HepG2 (cell line): Measurements from ENCODE around the gene CAPRIN1. TPM values are rescaled to one million over a fixed set of nuclear protein-coding genes. Genes with fewer than 3 reads are reported as not detected.

ENCODE experiments used
- ATAC-seq: fragments of 200-7000 bp; cut with Tn5 transposase; 3 replicates; pipeline ENCODE4 v1.9.1; 2020; ENCODE audit warnings: mild to moderate bottlenecking, moderate library complexity
- BruUV-seq: library from RNA; stranded (reverse); fragments of 400-500 nt; replicated peaks from 2 replicates; lab custom pipeline; 2021; lab: Mats Ljungman, UMichigan
- CTCF ChIA-PET: fragments of 300-600 bp; formaldehyde crosslinking; extraction: SDS; loops from one replicate; lab custom pipeline; 2021; ENCODE audit warnings: low total read pairs, inconsistent platforms, low intra/inter-chr PET ratio; lab: Yijun Ruan, JAX
- POLR2A ChIA-PET: fragments of 350-600 bp; sonication (Branson Sonifier 250); formaldehyde crosslinking; loops from one replicate; lab custom pipeline; 2020; ENCODE audit warnings: antibody characterized with exemption, inconsistent platforms; lab: Yijun Ruan, JAX
- DNase-seq: peaks from one replicate; pipeline ENCODE4 v3.0.0-alpha.2; 2015; ENCODE audit warnings: low spot score
- FAIRE-seq: peaks from 3 replicates; lab custom pipeline; 2011; peaks lifted over from hg19 to GRCh38; lab: Jason Lieb, UNC
- H2AFZ ChIP-seq: one replicate; pipeline ENCODE4 v1.6.1; 2011; ENCODE audit warnings: low read length, inconsistent platforms
- H3K27ac ChIP-seq: fragments of 300-600 bp; 3 replicates; pipeline ENCODE4 v1.8.0; 2011; ENCODE audit warnings: mixed run types, mild to moderate bottlenecking, mixed read lengths, low read length, inconsistent platforms; ENCODE audit not compliant: insufficient read depth; ENCODE audit errors: extremely low read length
- H3K27me3 ChIP-seq, 2 experiments: fragments of 200-600 bp in 1 of 2; 2 replicates in 1 of 2; 3 replicates in 1 of 2; pipeline versions ENCODE4 v1.6.0 to v1.8.0; 2011; ENCODE audit warnings: low read length in 2 of 2, mild to moderate bottlenecking in 2 of 2, moderate library complexity in 2 of 2, inconsistent platforms in 1 of 2; ENCODE audit not compliant: insufficient read depth in 2 of 2, control insufficient read depth in 1 of 2
- H3K36me3 ChIP-seq, 2 experiments: fragments of 200-600 bp in 1 of 2; replicated peaks in 1 of 2; 2 replicates in 1 of 2; 3 replicates in 1 of 2; pipeline versions ENCODE4 v1.5.1 to v1.8.0; 2011; ENCODE audit warnings: low read length in 2 of 2, inconsistent platforms in 1 of 2; ENCODE audit not compliant: insufficient read depth in 2 of 2, control insufficient read depth in 1 of 2
- H3K4me1 ChIP-seq: 2 replicates; pipeline ENCODE4 v1.5.1; 2012; ENCODE audit warnings: low read length, inconsistent platforms; ENCODE audit not compliant: insufficient read depth
- H3K4me2 ChIP-seq: 2 replicates; pipeline ENCODE4 v1.6.0; 2011; ENCODE audit warnings: low read depth, low read length, inconsistent platforms
- H3K4me3 ChIP-seq, 3 experiments: fragments of 200-600 bp in 1 of 3; sonication (generic), shearing (Covaris generic) in 1 of 3; replicated peaks in 1 of 3; 2 replicates each; pipeline ENCODE4 v1.5.1; 2011 to 2016; ENCODE audit warnings: low read length in 3 of 3, inconsistent platforms in 2 of 3, low read depth in 2 of 3, mild to moderate bottlenecking in 2 of 3, control low read depth in 1 of 3, mixed read lengths in 1 of 3; ENCODE audit not compliant: insufficient read depth in 1 of 3
- H3K79me2 ChIP-seq: one replicate; pipeline ENCODE4 v1.6.1; 2011; ENCODE audit warnings: low read length, inconsistent platforms; ENCODE audit not compliant: insufficient read depth
- H3K9ac ChIP-seq: 2 replicates; pipeline ENCODE4 v1.6.0; 2011; ENCODE audit warnings: mild to moderate bottlenecking, low read depth, low read length, inconsistent platforms; ENCODE audit not compliant: insufficient read depth
- H3K9me3 ChIP-seq: 2 replicates; pipeline ENCODE4 v1.5.1; 2012; ENCODE audit warnings: mild to moderate bottlenecking, low read length
- H4K20me1 ChIP-seq: 2 replicates; pipeline ENCODE4 v1.6.0; 2011; ENCODE audit warnings: inconsistent platforms, mild to moderate bottlenecking, low read length, moderate library complexity; ENCODE audit not compliant: insufficient read depth
- ATF3 ChIP-seq: sonication (generic); formaldehyde crosslinking; IDR thresholded peaks from 2 replicates; pipeline ENCODE4 v1.4.0; 2020; ENCODE audit warnings: missing genetic modification reagents
- CCAR2 ChIP-seq: fragments of 200-400 bp; formaldehyde crosslinking; optimal IDR thresholded peaks from 2 replicates; pipeline ENCODE3; 2018; ENCODE audit warnings: low read depth, mild to moderate bottlenecking, low read length, moderate library complexity
- FOXA1 ChIP-seq, 2 experiments: fragments of 450-650 bp in 1 of 2; sonication (generic) in 1 of 2; formaldehyde crosslinking in 1 of 2; IDR thresholded peaks; 2 replicates each; pipeline versions ENCODE4 v1.4.0 to v1.6.1; 2016 to 2020; ENCODE audit warnings: missing genetic modification reagents in 1 of 2
- GATAD2A ChIP-seq: IDR thresholded peaks from 2 replicates; pipeline ENCODE4 v1.6.1; 2016
- HIVEP1 ChIP-seq: sonication (generic); formaldehyde crosslinking; IDR thresholded peaks from 2 replicates; pipeline ENCODE4 v1.4.0; 2020; ENCODE audit warnings: mild to moderate bottlenecking, missing genetic modification reagents
- KLF12 ChIP-seq: sonication (generic); formaldehyde crosslinking; IDR thresholded peaks from 2 replicates; pipeline ENCODE4 v1.4.0; 2020; ENCODE audit warnings: missing genetic modification reagents, borderline replicate concordance
- MIXL1 ChIP-seq: IDR thresholded peaks from 2 replicates; pipeline ENCODE4 v1.6.1; 2016
- PLSCR1 ChIP-seq: sonication (generic); formaldehyde crosslinking; IDR thresholded peaks from 2 replicates; pipeline ENCODE4 v1.5.0; 2020; ENCODE audit warnings: missing genetic modification reagents, mild to moderate bottlenecking, borderline replicate concordance
- RBFOX2 ChIP-seq: fragments of 200-400 bp; formaldehyde crosslinking; IDR thresholded peaks from 2 replicates; pipeline ENCODE4 v1.6.1; 2017; ENCODE audit warnings: low read depth, mild to moderate bottlenecking, low read length
- SP2 ChIP-seq: sonication (generic); formaldehyde crosslinking; IDR thresholded peaks from 2 replicates; pipeline ENCODE4 v1.5.1; 2020; ENCODE audit warnings: mild to moderate bottlenecking, missing genetic modification reagents
- SP4 ChIP-seq: sonication (generic); formaldehyde crosslinking; IDR thresholded peaks from 2 replicates; pipeline ENCODE4 v1.8.1; 2023; ENCODE audit warnings: mild to moderate bottlenecking, missing genetic modification reagents
- TCF12 ChIP-seq, 2 experiments: fragments of 450-650 bp in 1 of 2; sonication (generic) in 1 of 2; formaldehyde crosslinking in 1 of 2; IDR thresholded peaks; 2 replicates each; pipeline versions ENCODE4 v1.6.1 to v1.8.0; 2017 to 2022; ENCODE audit warnings: antibody characterized with exemption in 1 of 2, mild to moderate bottlenecking in 1 of 2, missing genetic modification reagents in 1 of 2, moderate library complexity in 1 of 2
- TEF ChIP-seq: sonication (generic); formaldehyde crosslinking; IDR thresholded peaks from 2 replicates; pipeline ENCODE4 v1.5.0; 2020; ENCODE audit warnings: missing genetic modification reagents
- ZBTB20 ChIP-seq: sonication (generic); formaldehyde crosslinking; IDR thresholded peaks from 2 replicates; pipeline ENCODE4 v1.8.1; 2023; ENCODE audit warnings: missing genetic modification reagents, low read depth, mild to moderate bottlenecking, borderline replicate concordance
- ZNF20 ChIP-seq: sonication (generic); formaldehyde crosslinking; IDR thresholded peaks from 2 replicates; pipeline ENCODE4 v1.4.0; 2020; ENCODE audit warnings: mild to moderate bottlenecking, moderate library complexity, missing genetic modification reagents
- ZNF232 ChIP-seq: sonication (generic); formaldehyde crosslinking; IDR thresholded peaks from 2 replicates; pipeline ENCODE4 v1.4.0; 2020; ENCODE audit warnings: missing genetic modification reagents, borderline replicate concordance
- ZNF780A ChIP-seq: sonication (generic); formaldehyde crosslinking; IDR thresholded peaks from 2 replicates; pipeline ENCODE4 v1.8.0; 2022; ENCODE audit warnings: mild to moderate bottlenecking, missing genetic modification reagents, moderate library complexity
- WGBS: methylation state at CpG from one replicate; pipeline ENCODE4 v1.1.6; 2017; ENCODE audit warnings: low lambda C conversion rate; 5-methylcytosine and 5-hydroxymethylcytosine counted together
- in situ Hi-C: cut with HindIII; loops from 2 replicates; pipeline ENCODE4 v1.10.0; 2017; ENCODE audit warnings: low pct_unique_long_range_greater_than_20kb; ENCODE audit not compliant: extremely low pct_ligation_motif_present
- intact Hi-C: fragments of 100-400 bp; cut with micrococcal nuclease; formaldehyde crosslinking; loops from one replicate; pipeline ENCODE4 v1.10.0; 2022; ENCODE audit not compliant: unreplicated experiment
- polyA plus RNA-seq, 8 experiments: library from polyadenylated mRNA; depleted of rRNA in 3 of 8; stranded (reverse) in 7 of 8; unstranded in 1 of 8; fragments of >200 nt; fragmentation: Illumina TruSeq in 4 of 8; extraction: Trizol in 4 of 8; gene quantifications; 2 replicates each; pipeline versions ENCODE4 v1.2.1 to v1.2.3, GENCODE V29; 2011 to 2016; ENCODE audit warnings: low read depth in 4 of 8, missing spikeins in 1 of 8, mixed read lengths in 1 of 8; ENCODE audit not compliant: insufficient read depth in 1 of 8
- total RNA-seq, 5 experiments: library from RNA; depleted of rRNA; stranded (reverse); fragments of >200 nt; fragmentation: Illumina TruSeq; extraction: Trizol; gene quantifications; 2 replicates each; pipeline ENCODE4 v1.2.3, GENCODE V29; 2016; ENCODE audit warnings: low read depth in 1 of 5

The CAPRIN1 gene
- total and polyA plus RNA-seq, 2 of the 13 experiments (the other 11 are each of a cell fraction or from before 2014, with no cell fraction given) = 114 to 162 TPM

DNA sequence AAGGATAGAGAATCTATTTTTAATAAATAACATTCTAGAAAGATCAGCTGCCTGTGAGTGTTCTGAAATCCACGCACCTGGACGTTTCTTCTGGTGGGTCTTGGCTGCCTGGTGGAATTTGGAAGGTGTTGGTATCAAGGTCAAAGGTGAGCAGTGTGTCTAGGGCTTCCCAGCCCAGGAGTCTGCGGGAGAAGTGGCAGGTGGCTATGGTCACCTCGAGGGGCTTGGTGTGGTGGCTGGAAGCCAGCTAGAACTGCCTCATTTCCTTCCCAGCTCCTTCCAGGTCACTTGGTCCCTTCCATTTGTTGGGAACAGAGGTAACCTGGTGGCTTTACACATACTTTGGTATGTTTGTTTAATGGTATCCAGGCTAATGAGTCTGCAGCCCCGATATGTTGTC, 95.3 kb downstream of the CAPRIN1 start:
- H3K4me1 ChIP-seq = no peaks in the 10 kb centered on the region
- peaks cover 41 to 92% of the 10 kb centered on the region in 2 experiments for H3K36me3 ChIP-seq
- H3K27me3 ChIP-seq = no peaks in the 10 kb centered on the region
- POLR2A ChIA-PET = no interaction called here
- in situ Hi-C loops (no loop called here), intact Hi-C loops (no loop called here)
- no TSS peak for BruUV-seq
- no peaks in the 10 kb centered on the region for H3K9me3 ChIP-seq
- H3K27ac ChIP-seq = no peak overlapping the region
- WGBS = 89% methylated on average over 5 of the region's 5 CpGs
- ATAC-seq (no peak), FAIRE-seq (no peak), DNase-seq (no peak)
- no peak overlapping the region for H3K9ac ChIP-seq
- CTCF ChIA-PET = no interaction called here
- H4K20me1 ChIP-seq = no peaks in the 10 kb centered on the region
- H3K79me2 ChIP-seq = no peaks in the 10 kb centered on the region
- H3K4me2 ChIP-seq = no peak overlapping the region
- no peak overlapping the region for H3K4me3 ChIP-seq
- TF ChIP-seq ZBTB20 (CRISPR knock-in tag) (no peak), SP2 (no peak), TCF12 (IDR thresholded peaks at IDR 0.05) (no peak), TCF12 (CRISPR knock-in tag; IDR thresholded peaks at IDR 0.05) (no peak), CCAR2 (no peak), TEF (CRISPR knock-in tag) (no peak)
- H2AFZ ChIP-seq = no peak overlapping the region

DNA sequence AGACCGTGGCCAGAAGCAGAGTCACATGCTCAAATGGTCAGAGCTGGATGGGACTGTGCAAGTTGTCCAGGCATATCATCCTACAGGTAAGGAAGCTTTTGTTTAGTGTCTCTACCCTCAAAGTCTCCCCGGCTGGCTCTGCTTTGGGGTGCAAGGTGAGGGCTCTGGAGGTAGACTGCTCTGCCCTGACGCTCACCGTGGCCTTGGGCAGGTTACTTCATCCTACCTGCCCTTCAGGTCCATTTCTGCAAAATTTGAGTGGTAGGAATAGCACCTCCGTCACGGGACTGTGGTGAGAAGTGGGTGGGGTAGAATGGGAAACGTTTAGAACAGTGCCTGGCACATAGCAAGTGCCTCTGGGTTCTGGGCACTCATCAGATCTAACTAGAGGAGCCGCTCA, 96.0 kb downstream of the CAPRIN1 start:
- ChIA-PET CTCF (no interaction called here), POLR2A (interaction anchor here (0.8 kb wide), 1 partner anchor 215 kb away, joined by 3 read pairs; no protein-coding TSS in a partner anchor)
- ATAC-seq (no peak), DNase-seq (no peak), FAIRE-seq (no peak)
- TF ChIP-seq ZNF780A (CRISPR knock-in tag) = no peak
- no peak for TF ChIP-seq RBFOX2
- no peak for TF ChIP-seq ZNF232 (CRISPR knock-in tag)
- no peak for TF ChIP-seq GATAD2A (CRISPR knock-in tag)
- TF ChIP-seq HIVEP1 (CRISPR knock-in tag) = no peak
- no peak for TF ChIP-seq PLSCR1
- TF ChIP-seq SP4 (CRISPR knock-in tag) = no peak
- TF ChIP-seq MIXL1 (CRISPR knock-in tag) = no peak
- TF ChIP-seq KLF12 = no peak
- TF ChIP-seq ZNF20 (CRISPR knock-in tag) = no peak
- TF ChIP-seq FOXA1 (IDR thresholded peaks at IDR 0.05) = no peak
- TF ChIP-seq FOXA1 (CRISPR knock-in tag; IDR thresholded peaks at IDR 0.05) = no peak
- TF ChIP-seq ATF3 = no peak
- Histone ChIP-seq H4K20me1 (no peaks in the 10 kb centered on the region), H3K4me1 (no peaks in the 10 kb centered on the region), H3K36me3 (peaks cover 41 to 86% of the 10 kb centered on the region in 2 experiments), H3K4me3 (no peak overlapping the region), H3K27ac (no peak overlapping the region), H3K4me2 (no peak overlapping the region), H3K9me3 (no peaks in the 10 kb centered on the region), H2AFZ (no peak overlapping the region), H3K9ac (no peak overlapping the region), H3K79me2 (no peaks in the 10 kb centered on the region), H3K27me3 (no peaks in the 10 kb centered on the region)
- no TSS peak for BruUV-seq
- intact Hi-C loops = no loop called here
- 95% methylated on average over 8 of the region's 8 CpGs for WGBS
- in situ Hi-C loops = no loop called here
